H1 (cell line): ENCODE data around the gene ENOX2. TPM values are rescaled to one million over a fixed set of nuclear protein-coding genes. Genes with fewer than 3 reads are reported as not detected.
A peak's percentile ranks its signal among the peaks of the same experiment; 100 is the strongest.

ENCODE experiments used
- CTCF ChIA-PET: fragments of 300-600 bp; sonication (Branson Sonifier 250); formaldehyde crosslinking; loops from one replicate; lab custom pipeline; 2021; ENCODE audit not compliant: partially characterized antibody; lab: Charles Lee
- POLR2A ChIA-PET: fragments of 300-600 bp; sonication (Branson Sonifier 250); formaldehyde crosslinking; loops from one replicate; lab custom pipeline; 2021; ENCODE audit warnings: inconsistent platforms; ENCODE audit not compliant: partially characterized antibody; lab: Charles Lee
- DNase-seq, 2 experiments: peaks; one replicate each; pipeline versions ENCODE4 v3.0.0 to v3.0.0-alpha.2; 2010 to 2022; ENCODE audit warnings: low spot score in 2 of 2, low read depth in 1 of 2, mixed read lengths in 1 of 2
- FAIRE-seq: peaks from 2 replicates; lab custom pipeline; 2011; peaks lifted over from hg19 to GRCh38; lab: Jason Lieb, UNC
- H2AFZ ChIP-seq: 2 replicates; pipeline ENCODE4 v1.8.1; 2012; ENCODE audit warnings: low read length, inconsistent platforms
- H2AK5ac ChIP-seq: 2 replicates; pipeline ENCODE4 v1.6.1; 2013; ENCODE audit warnings: low read depth, low read length
- H2BK120ac ChIP-seq: replicated peaks from 2 replicates; pipeline ENCODE3; 2013; ENCODE audit warnings: low read depth, low read length, inconsistent platforms
- H2BK12ac ChIP-seq: 2 replicates; pipeline ENCODE4 v1.6.1; 2013; ENCODE audit warnings: low read depth, low read length
- H2BK15ac ChIP-seq: 2 replicates; pipeline ENCODE4 v1.6.1; 2013; ENCODE audit warnings: low read length
- H2BK20ac ChIP-seq: 2 replicates; pipeline ENCODE4 v1.6.1; 2013; ENCODE audit warnings: low read length
- H2BK5ac ChIP-seq: 2 replicates; pipeline ENCODE4 v1.6.1; 2013; ENCODE audit warnings: low read depth, low read length
- H3K14ac ChIP-seq: 2 replicates; pipeline ENCODE4 v1.6.1; 2013; ENCODE audit warnings: inconsistent platforms; ENCODE audit not compliant: insufficient read length
- H3K18ac ChIP-seq: 2 replicates; pipeline ENCODE4 v1.6.1; 2013; ENCODE audit warnings: low read length; ENCODE audit errors: extremely low read depth
- H3K23ac ChIP-seq: 2 replicates; pipeline ENCODE4 v1.6.1; 2013; ENCODE audit warnings: inconsistent platforms; ENCODE audit not compliant: insufficient read length
- H3K23me2 ChIP-seq: 2 replicates; pipeline ENCODE4 v1.6.1; 2013; ENCODE audit warnings: low read depth, low read length
- H3K27ac ChIP-seq: 2 replicates; pipeline ENCODE4 v1.6.1; 2011; ENCODE audit warnings: low read depth, low read length, inconsistent platforms
- H3K27me3 ChIP-seq, 4 experiments: replicated peaks in 1 of 4; 1 replicate in 1 of 4; 2 replicates in 3 of 4; pipeline versions ENCODE4 v1.6.1 to v1.8.1; 2011 to 2013; ENCODE audit warnings: low read length in 3 of 4, mild to moderate bottlenecking in 3 of 4, inconsistent platforms in 2 of 4, mixed read lengths in 2 of 4, moderate library complexity in 1 of 4; ENCODE audit not compliant: control insufficient read depth in 3 of 4, insufficient read depth in 3 of 4; ENCODE audit errors: extremely low read depth in 1 of 4
- H3K36me3 ChIP-seq, 4 experiments: 2 replicates each; pipeline versions ENCODE4 v1.6.1 to v1.8.1; 2011 to 2013; ENCODE audit warnings: mild to moderate bottlenecking in 4 of 4, low read length in 3 of 4, moderate library complexity in 2 of 4, control low read depth in 1 of 4, inconsistent platforms in 1 of 4; ENCODE audit not compliant: insufficient read depth in 4 of 4, control insufficient read depth in 2 of 4
- H3K4ac ChIP-seq: replicated peaks from 2 replicates; pipeline ENCODE3; 2013; ENCODE audit warnings: low read length, low read depth, mixed read lengths, inconsistent platforms; ENCODE audit not compliant: insufficient read length
- H3K4me1 ChIP-seq, 4 experiments: replicated peaks in 1 of 4; 1 replicate in 1 of 4; 2 replicates in 3 of 4; pipeline versions ENCODE4 v1.6.1 to v1.8.1; 2011 to 2013; ENCODE audit warnings: low read length in 3 of 4, inconsistent platforms in 2 of 4, mixed read lengths in 1 of 4; ENCODE audit not compliant: insufficient read depth in 4 of 4, control insufficient read depth in 3 of 4
- H3K4me2 ChIP-seq, 2 experiments: 2 replicates each; pipeline versions ENCODE4 v1.6.1 to v1.8.1; 2011 to 2013; ENCODE audit warnings: low read depth in 2 of 2, low read length in 2 of 2, control low read depth in 1 of 2, inconsistent platforms in 1 of 2, mild to moderate bottlenecking in 1 of 2; ENCODE audit not compliant: insufficient read depth in 1 of 2
- H3K4me3 ChIP-seq, 4 experiments: fragments of 200-600, 300-600 bp in 1 of 4; sonication (generic), shearing (Covaris generic), sonication (Bioruptor Twin) in 1 of 4; 2 replicates each; pipeline versions ENCODE4 v1.5.1 to v1.8.1; 2011 to 2016; ENCODE audit warnings: low read length in 4 of 4, low read depth in 3 of 4, control low read depth in 2 of 4, inconsistent platforms in 2 of 4, mild to moderate bottlenecking in 2 of 4, mixed read lengths in 1 of 4, moderate library complexity in 1 of 4; ENCODE audit not compliant: insufficient read depth in 2 of 4; ENCODE audit errors: extremely low read depth in 1 of 4
- H3K56ac ChIP-seq: replicated peaks from 2 replicates; pipeline ENCODE3; 2013; ENCODE audit warnings: low read depth, mild to moderate bottlenecking, mixed read lengths, low read length, inconsistent platforms; ENCODE audit not compliant: insufficient read length
- H3K79me1 ChIP-seq: 2 replicates; pipeline ENCODE4 v1.6.1; 2013; ENCODE audit warnings: low read depth, low read length, control low read depth
- H3K79me2 ChIP-seq, 2 experiments: 2 replicates each; pipeline versions ENCODE4 v1.6.1 to v1.8.1; 2012 to 2013; ENCODE audit warnings: low read length in 2 of 2, mild to moderate bottlenecking in 2 of 2, inconsistent platforms in 1 of 2; ENCODE audit not compliant: insufficient read depth in 2 of 2, control insufficient read depth in 1 of 2
- H3K9ac ChIP-seq, 4 experiments: replicated peaks in 1 of 4; 1 replicate in 1 of 4; 2 replicates in 3 of 4; pipeline versions ENCODE4 v1.6.1 to v1.8.1; 2011 to 2013; ENCODE audit warnings: low read depth in 3 of 4, low read length in 3 of 4, control low read depth in 2 of 4, mild to moderate bottlenecking in 2 of 4, moderate library complexity in 2 of 4, inconsistent platforms in 1 of 4; ENCODE audit errors: extremely low read depth in 1 of 4
- H3K9me3 ChIP-seq, 2 experiments: 2 replicates each; pipeline versions ENCODE4 v1.6.1 to v1.8.1; 2012 to 2013; ENCODE audit warnings: mild to moderate bottlenecking in 2 of 2, moderate library complexity in 2 of 2, control low read depth in 1 of 2, inconsistent platforms in 1 of 2, low read depth in 1 of 2, low read length in 1 of 2, mixed read lengths in 1 of 2; ENCODE audit not compliant: insufficient read depth in 2 of 2
- H4K20me1 ChIP-seq, 2 experiments: replicated peaks in 1 of 2; 2 replicates each; pipeline versions ENCODE3 to v1.8.1; 2011 to 2013; ENCODE audit warnings: inconsistent platforms in 2 of 2, low read length in 2 of 2, mild to moderate bottlenecking in 1 of 2; ENCODE audit not compliant: insufficient read depth in 2 of 2, control insufficient read depth in 1 of 2
- H4K5ac ChIP-seq: 2 replicates; pipeline ENCODE4 v1.6.1; 2013; ENCODE audit warnings: low read length, low read depth, mixed read lengths, inconsistent platforms; ENCODE audit not compliant: insufficient read length
- H4K8ac ChIP-seq: 2 replicates; pipeline ENCODE4 v1.8.0; 2013; ENCODE audit warnings: mild to moderate bottlenecking, moderate library complexity, low read length, inconsistent platforms; ENCODE audit not compliant: insufficient read depth; ENCODE audit errors: extremely low read depth
- H4K91ac ChIP-seq: replicated peaks from 2 replicates; pipeline ENCODE3; 2013; ENCODE audit warnings: low read length, mixed read lengths, inconsistent platforms; ENCODE audit not compliant: insufficient read length
- KDM4A ChIP-seq: IDR thresholded peaks from one replicate; pipeline ENCODE4 v1.7.1; 2012; ENCODE audit warnings: low read depth, mild to moderate bottlenecking, moderate library complexity, low read length, inconsistent platforms; ENCODE audit not compliant: severe bottlenecking
- polyA plus RNA-seq, 7 experiments: library from polyadenylated mRNA; depleted of rRNA in 3 of 7; stranded (reverse) in 5 of 7; unstranded in 2 of 7; fragments of >200 nt in 5 of 7; fragments of 200-250 nt in 2 of 7; gene quantifications; 1 replicate in 5 of 7; 2 replicates in 1 of 7; 4 replicates in 1 of 7; pipeline versions ENCODE4 v1.2.1 to v1.2.3, GENCODE V29; 2011 to 2013; ENCODE audit warnings: missing spikeins in 2 of 7, mixed read lengths in 2 of 7
- total RNA-seq: library from RNA; stranded (reverse); fragmentation: NEBNext Ultra II Directional; extraction: Animal tissue kit (Norgen Biotek cat#: 25700); gene quantifications from 2 replicates; pipeline ENCODE4 v1.2.1, GENCODE V29; 2021

Gene ENOX2
- total and polyA plus RNA-seq, 2 of the 8 experiments (the other 6 are each of a cell fraction or from before 2014, with no cell fraction given) = 4.5 to 12.3 TPM

DNA sequence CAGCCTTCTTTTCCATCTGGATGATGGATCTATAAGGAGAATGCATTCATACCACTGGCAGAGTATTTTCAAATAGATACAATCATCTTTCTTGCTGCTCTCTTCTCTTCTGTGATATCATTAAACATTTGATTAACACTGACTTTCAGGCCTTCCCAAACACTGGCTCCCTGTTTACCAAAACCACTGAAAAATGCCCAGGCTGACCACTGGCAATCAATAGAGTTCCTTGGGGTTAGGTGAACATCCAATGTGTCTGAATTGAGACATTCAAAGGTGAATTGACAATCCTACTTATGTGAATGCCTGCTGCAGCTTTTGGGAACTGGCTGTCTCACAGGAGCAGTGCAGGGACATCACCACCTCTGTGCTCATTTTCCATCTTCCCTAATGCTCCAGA is 168.3 kb downstream of the ENOX2 start:
- Histone ChIP-seq H3K23ac (no peak overlapping the region), H3K4me2 (peak overlapping the region; percentile 7 to 60; a peak in 3 of 4 replicates), H3K4me1 (peaks cover 0 to 14% (median 2%) of the 10 kb centered on the region in 4 experiments; a peak in 3 of 7 replicates), H3K9ac (no peak overlapping the region), H2BK20ac (no peak overlapping the region), H3K27me3 (no peaks in the 10 kb centered on the region), H3K14ac (no peak overlapping the region), H2BK5ac (no peak overlapping the region; the same call in 1 of the 2 replicates), H3K56ac (no peak overlapping the region), H3K27ac (no peak overlapping the region), H2BK12ac (no peak overlapping the region), H3K79me2 (no peaks in the 10 kb centered on the region), H4K91ac (no peak overlapping the region), H3K36me3 (no peaks in the 10 kb centered on the region), H3K18ac (peak overlapping the region; percentile 19; the same call in 1 of the 2 replicates), H4K20me1 (no peaks in the 10 kb centered on the region), H2AFZ (no peak overlapping the region), H3K79me1 (no peaks in the 10 kb centered on the region), H3K4me3 (no peak overlapping the region), H4K5ac (no peak overlapping the region), H2BK15ac (no peak overlapping the region), H3K9me3 (no peaks in the 10 kb centered on the region), H3K4ac (no peak overlapping the region), H2BK120ac (no peak overlapping the region), H2AK5ac (no peak overlapping the region), H3K23me2 (no peaks in the 10 kb centered on the region), H4K8ac (no peak overlapping the region)
- POLR2A ChIA-PET = no interaction called here
- TF ChIP-seq KDM4A = no peak
- DNase-seq = no peak
- CTCF ChIA-PET = interaction anchor here (0.8 to 1.3 kb wide), 2 partner anchors 13 to 141 kb away, joined by 3 read pairs; no protein-coding TSS in a partner anchor
- FAIRE-seq = peak; percentile 7
